Adipocyte (in vitro differentiated cells): ENCODE results near the gene SOX13.
A peak's percentile ranks its signal among the peaks of the same experiment; 100 is the strongest.

Source experiments
- DNase-seq: peaks from one replicate; pipeline ENCODE4 v3.0.0-alpha.2; 2015; ENCODE audit warnings: low read depth
- H3K27me3 ChIP-seq: replicated peaks from 2 replicates; pipeline ENCODE4 v1.7.0; 2013; ENCODE audit warnings: mild to moderate bottlenecking, low read length, moderate library complexity; ENCODE audit not compliant: control insufficient read depth, insufficient read depth
- H3K36me3 ChIP-seq: 2 replicates; pipeline ENCODE4 v1.7.0; 2013; ENCODE audit warnings: low read length, mild to moderate bottlenecking, moderate library complexity; ENCODE audit not compliant: control insufficient read depth, insufficient read depth, severe bottlenecking
- H3K4me1 ChIP-seq: 2 replicates; pipeline ENCODE4 v1.7.0; 2013; ENCODE audit warnings: mild to moderate bottlenecking, low read length, moderate library complexity; ENCODE audit not compliant: control insufficient read depth, insufficient read depth
- H3K4me3 ChIP-seq: 2 replicates; pipeline ENCODE4 v1.7.0; 2013; ENCODE audit warnings: mild to moderate bottlenecking, low read length, moderate library complexity
- H3K9ac ChIP-seq: 2 replicates; pipeline ENCODE4 v1.7.0; 2013; ENCODE audit warnings: mild to moderate bottlenecking, low read length, moderate library complexity
- H3K9me3 ChIP-seq: 2 replicates; pipeline ENCODE4 v1.7.0; 2013; ENCODE audit warnings: mild to moderate bottlenecking, low read length, moderate library complexity; ENCODE audit not compliant: control insufficient read depth

SOX13 gene

DNA sequence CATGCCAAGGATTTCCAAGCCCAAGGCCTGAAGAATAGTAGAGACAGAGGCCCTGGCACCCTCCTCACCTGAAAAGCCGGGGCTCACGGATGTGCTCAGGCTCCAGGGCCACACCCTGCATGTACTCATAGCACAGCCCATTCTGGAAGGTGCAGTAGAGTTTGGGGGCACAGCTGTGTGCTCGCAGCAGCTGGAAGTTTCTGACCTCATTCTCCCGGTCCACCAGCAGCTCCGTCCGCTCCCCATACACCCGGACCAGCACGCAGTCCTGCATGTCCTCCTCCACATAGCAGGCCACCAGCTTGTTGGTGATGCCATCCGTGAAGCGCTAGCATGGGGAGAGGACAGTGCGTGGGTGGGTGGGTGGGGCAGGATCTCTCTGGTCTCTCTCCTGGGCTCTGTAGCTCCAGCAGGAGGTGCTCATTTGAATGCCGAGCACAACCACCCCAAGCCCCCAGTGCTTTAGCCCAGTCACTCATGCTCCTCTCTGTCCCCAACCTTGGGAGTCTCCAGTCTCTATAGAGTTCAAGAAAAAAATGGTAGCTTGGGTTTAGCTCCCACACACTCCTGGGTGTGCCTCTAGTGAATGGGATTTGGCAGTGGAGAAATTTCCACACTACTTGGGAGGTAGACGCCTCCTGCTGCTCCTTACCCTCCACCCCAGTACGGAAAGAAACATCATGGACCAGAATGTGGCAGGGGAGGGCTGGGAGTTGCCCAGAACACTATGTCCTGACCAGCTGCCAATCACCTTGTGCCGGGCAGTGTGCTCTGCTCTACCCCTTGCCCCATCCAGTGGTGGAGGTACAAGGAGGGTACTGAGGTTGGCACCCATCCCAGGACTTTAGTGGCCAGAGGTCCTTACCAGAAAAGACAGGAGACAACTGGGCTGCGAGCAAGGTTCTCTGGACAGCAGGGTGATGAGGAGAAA, 77.0 kb downstream of the SOX13 start:
- Histone ChIP-seq H3K9me3 (no peaks in the 10 kb centered on the region), H3K27me3 (peaks cover 15% of the 10 kb centered on the region), H3K9ac (no peak overlapping the region), H3K36me3 (no peaks in the 10 kb centered on the region), H3K4me3 (no peak overlapping the region), H3K4me1 (peaks cover 6% of the 10 kb centered on the region)
- DNase-seq: peak; percentile 15

DNA sequence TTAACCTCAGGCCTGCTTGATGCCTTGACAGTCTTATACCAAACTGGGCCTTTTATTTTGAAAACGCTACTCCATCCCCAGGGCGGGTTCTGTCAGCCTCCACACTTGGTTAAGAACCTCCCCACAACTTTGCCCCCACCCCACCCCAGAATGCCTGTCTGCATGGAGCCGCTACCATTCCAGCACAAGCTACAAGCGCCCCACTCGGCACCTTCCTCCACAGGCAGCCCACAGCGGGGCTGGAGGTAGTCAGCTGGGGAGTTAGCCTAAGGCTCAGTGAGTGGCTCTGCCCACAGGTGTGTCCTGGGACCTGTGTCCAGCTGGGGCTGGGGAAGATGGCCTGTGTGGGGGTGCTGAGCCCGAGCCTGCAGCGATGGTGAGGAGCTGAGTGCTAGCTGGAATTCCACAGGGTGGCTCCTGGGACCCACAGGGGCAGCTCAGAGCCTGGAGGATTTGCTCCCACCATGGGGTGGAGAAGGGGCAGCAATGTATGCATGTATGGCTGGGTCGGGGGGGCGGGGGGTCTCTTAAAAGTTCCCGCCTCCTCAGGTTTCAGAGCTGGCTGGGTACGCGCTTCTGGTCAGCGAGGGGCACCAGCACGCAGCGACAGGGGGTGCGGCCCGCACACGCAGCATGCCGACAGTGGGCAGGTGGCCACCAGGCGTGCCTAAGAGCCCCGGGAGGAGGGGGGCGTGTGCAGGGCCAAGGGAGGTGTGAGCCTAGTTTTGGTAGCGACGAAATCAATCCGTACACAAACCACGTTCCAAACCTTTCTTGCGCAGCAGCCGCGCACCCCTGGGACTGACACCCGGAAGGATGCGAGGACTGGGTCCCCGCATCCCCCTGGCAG, 78.0 kb downstream of the SOX13 start:
- Histone ChIP-seq H3K4me1 (peaks cover 6% of the 10 kb centered on the region), H3K27me3 (peaks cover 25% of the 10 kb centered on the region), H3K9me3 (no peaks in the 10 kb centered on the region), H3K4me3 (peak overlapping the region; percentile 78), H3K36me3 (no peaks in the 10 kb centered on the region), H3K9ac (peak overlapping the region; percentile 59)
- DNase-seq: peak; percentile 4

DNA sequence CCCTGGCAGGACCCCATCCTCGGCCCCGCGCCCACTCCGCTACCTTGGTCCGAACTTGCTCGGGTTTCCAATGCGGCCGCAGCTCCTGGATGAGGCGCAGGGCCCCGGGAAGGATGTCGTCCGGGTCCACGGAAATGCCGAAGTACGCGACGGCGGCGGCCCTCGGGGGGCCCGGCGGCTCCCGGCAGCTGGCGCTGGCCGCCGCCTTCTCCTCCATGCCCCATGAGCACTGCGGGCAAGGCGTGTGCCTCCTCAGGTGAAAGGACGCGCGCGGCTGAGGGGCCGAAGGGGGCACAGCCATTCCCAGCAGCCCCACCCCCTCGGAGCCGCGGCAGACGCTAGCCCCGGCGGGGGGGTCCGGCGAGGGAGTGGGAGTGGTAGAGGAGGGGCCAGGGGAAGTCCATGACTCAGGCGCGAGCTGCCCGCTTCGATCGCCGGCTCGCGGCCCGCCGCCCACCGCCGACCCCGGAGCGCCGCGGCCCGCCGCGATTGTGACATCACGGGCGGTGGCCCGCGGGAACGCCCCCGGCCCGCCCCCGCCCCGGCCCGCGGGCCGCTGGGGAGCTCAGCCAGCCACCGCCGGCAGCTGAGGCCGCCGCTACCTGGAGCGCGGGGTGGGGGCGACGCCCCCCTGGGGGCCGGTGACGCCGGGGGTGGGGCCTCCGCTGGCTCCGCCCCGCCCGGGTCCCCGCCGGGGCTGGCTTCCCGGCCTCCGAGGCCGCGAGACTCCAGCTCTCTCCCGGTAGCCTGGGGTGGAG, 78.8 kb downstream of the SOX13 start, which contains the start of gene ETNK2:
TSS of gene ETNK2 (minus strand) at position 493 of the 758 bp plus-strand sequence. CDS start at position 301, 192 bp downstream.
- H3K9me3 ChIP-seq: no peaks in the 10 kb centered on the region
- H3K9ac ChIP-seq: peak within 1 kb of the TSS; percentile 59
- peak within 1 kb of the TSS; percentile 78 for H3K4me3 ChIP-seq
- DNase-seq: peak; percentile 84
- H3K36me3 ChIP-seq: no peaks in the 10 kb centered on the region
- peaks cover 29% of the 10 kb centered on the region for H3K27me3 ChIP-seq
- peaks cover 6% of the 10 kb centered on the region for H3K4me1 ChIP-seq

DNA sequence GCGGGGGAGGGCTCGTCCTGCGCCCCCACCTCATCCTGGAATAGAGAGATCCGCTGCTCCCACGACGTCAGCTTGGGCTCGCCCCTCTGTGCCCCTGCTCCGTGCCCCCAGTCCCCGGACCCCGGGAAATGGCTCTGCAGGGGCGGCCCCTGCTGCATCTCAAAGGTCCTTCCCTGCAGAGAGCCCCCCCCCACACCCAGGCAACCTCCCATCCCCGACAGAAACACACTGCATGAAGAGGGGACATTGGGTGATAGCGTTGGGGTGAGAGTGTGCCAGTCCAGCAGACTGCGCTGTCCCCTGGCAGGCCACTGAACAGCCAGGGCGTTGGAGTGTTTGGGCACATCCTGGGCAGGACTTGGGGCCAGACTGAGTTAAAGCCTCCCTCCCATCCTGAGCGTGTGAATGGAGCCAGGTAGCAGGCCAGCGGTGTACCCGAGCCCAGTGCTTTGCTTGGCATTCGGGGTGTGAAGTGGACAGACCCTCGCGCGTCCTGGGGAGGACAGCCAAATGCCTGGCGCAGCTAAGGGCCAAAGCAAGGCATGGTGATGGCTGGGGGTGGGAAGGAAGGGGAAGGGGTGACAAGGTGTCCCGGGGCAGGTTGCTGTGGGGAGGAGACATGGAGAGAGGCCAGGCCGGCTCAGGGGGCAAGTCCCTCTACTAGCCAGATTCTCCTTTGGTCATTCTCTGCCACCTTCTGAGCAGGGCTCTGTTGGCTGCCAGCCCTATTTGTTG, 79.6 kb downstream of the SOX13 start:
- DNase-seq: peak; percentile 18
- Histone ChIP-seq H3K9me3 (no peaks in the 10 kb centered on the region), H3K4me1 (peaks cover 6% of the 10 kb centered on the region), H3K27me3 (peaks cover 35% of the 10 kb centered on the region), H3K36me3 (no peaks in the 10 kb centered on the region), H3K9ac (no peak overlapping the region), H3K4me3 (peak overlapping the region; percentile 78)

DNA sequence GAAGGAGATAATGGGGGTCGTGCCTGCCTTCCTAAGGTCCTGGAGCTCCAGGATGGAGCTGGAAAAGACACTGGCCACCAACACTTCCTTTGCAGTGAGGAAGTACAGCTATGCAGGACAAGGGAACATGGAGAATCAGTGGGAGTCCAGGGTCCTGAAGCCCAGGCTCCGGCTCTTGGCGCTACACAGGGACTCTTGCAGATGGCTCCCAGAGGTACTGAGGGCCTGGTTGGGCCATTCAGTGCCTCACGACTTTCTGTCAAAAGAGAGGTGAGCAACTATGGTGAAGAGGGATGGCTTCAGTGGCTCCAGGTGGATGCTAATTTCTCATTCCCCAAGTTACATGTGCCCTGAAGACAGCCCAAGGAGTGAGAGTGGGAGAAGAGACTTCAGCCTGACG, 80.8 kb downstream of the SOX13 start:
- peaks cover 6% of the 10 kb centered on the region for H3K4me1 ChIP-seq
- peaks cover 39% of the 10 kb centered on the region for H3K27me3 ChIP-seq
- H3K4me3 ChIP-seq: no peak overlapping the region
- no peaks in the 10 kb centered on the region for H3K36me3 ChIP-seq
- DNase-seq: no peak
- H3K9me3 ChIP-seq: no peaks in the 10 kb centered on the region
- no peak overlapping the region for H3K9ac ChIP-seq

DNA sequence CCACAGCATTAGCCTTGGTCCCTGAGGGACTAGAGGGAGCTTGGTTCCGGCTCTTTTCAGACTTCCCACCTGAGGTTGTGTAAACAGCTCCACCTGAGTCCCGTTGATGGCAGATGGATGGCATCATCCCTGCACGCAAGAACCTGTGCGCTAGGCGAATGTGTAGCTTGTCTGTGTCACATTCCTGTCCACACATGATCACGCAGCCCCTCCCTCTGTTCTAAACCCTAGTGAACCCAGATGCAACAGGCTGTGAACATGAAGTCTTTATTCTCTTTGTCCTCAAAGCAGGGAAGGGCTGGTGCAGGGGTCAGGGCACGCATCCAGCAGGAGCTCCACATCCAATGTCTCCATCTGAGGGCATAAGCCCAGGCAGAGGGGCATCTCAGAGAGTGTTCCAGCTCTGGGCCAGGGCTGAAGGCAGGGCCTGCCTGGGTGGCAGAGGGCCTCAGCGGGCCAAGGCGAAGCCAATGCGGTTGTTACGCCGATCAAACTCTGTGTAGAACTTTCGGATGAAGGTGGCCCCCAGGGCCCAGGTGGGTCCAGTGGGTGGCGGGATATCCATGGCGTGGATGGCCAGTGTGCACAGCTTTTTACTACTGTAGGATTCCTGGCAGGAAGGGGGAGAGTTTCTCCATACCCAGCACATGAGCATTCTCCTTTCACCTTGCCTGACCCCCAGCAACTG, 81.8 kb downstream of the SOX13 start:
- Histone ChIP-seq H3K4me3 (no peak overlapping the region), H3K36me3 (no peaks in the 10 kb centered on the region), H3K4me1 (peaks cover 6% of the 10 kb centered on the region), H3K9me3 (no peaks in the 10 kb centered on the region), H3K9ac (no peak overlapping the region), H3K27me3 (peaks cover 49% of the 10 kb centered on the region)
- no peak for DNase-seq

DNA sequence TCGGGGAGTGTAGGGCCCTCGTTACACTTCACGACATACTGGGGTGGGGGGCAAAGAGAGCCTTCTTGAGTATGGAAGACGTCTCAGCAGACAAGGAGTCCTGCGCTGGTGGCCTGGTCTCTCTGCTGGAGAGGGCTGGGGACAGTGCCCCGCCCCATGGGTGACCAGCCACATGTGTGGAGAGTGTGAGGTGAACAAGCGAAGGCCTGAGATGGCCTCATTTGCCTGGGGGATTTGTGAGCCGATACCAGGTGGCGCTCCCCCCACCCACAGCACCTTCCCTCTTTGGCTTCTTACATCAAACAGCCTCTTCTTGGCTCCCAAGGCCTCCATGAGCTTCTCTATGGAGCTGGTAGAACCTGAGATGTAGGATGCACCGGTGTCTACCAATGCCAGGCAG, 83.0 kb downstream of the SOX13 start:
- no peak overlapping the region for H3K4me3 ChIP-seq
- H3K9me3 ChIP-seq: no peaks in the 10 kb centered on the region
- no peak for DNase-seq
- H3K9ac ChIP-seq: no peak overlapping the region
- no peaks in the 10 kb centered on the region for H3K4me1 ChIP-seq
- peaks cover 61% of the 10 kb centered on the region for H3K27me3 ChIP-seq
- H3K36me3 ChIP-seq: no peaks in the 10 kb centered on the region

DNA sequence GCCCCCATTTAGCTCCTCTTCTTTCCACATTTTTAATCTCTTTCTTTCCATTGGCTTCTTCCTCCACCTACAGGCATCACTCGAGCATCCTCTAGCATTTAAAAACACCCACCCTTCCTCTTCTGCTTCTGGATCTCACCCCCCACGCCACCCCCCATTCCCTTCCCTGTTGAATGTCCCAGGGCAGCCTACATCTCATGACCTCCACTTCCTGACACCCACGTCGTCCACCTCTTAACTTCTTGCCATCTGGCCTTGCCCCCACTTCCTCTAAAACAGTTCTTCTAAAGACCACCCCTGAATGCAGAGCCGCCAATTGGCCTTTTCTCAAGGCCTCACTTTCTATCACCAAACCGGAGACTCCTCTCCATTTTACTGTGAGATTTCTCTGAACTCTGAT, 85.0 kb downstream of the SOX13 start:
- H3K27me3 ChIP-seq: peaks cover 74% of the 10 kb centered on the region
- H3K9ac ChIP-seq: no peak overlapping the region
- no peak overlapping the region for H3K4me3 ChIP-seq
- no peaks in the 10 kb centered on the region for H3K9me3 ChIP-seq
- H3K4me1 ChIP-seq: no peaks in the 10 kb centered on the region
- H3K36me3 ChIP-seq: no peaks in the 10 kb centered on the region
- no peak for DNase-seq

DNA sequence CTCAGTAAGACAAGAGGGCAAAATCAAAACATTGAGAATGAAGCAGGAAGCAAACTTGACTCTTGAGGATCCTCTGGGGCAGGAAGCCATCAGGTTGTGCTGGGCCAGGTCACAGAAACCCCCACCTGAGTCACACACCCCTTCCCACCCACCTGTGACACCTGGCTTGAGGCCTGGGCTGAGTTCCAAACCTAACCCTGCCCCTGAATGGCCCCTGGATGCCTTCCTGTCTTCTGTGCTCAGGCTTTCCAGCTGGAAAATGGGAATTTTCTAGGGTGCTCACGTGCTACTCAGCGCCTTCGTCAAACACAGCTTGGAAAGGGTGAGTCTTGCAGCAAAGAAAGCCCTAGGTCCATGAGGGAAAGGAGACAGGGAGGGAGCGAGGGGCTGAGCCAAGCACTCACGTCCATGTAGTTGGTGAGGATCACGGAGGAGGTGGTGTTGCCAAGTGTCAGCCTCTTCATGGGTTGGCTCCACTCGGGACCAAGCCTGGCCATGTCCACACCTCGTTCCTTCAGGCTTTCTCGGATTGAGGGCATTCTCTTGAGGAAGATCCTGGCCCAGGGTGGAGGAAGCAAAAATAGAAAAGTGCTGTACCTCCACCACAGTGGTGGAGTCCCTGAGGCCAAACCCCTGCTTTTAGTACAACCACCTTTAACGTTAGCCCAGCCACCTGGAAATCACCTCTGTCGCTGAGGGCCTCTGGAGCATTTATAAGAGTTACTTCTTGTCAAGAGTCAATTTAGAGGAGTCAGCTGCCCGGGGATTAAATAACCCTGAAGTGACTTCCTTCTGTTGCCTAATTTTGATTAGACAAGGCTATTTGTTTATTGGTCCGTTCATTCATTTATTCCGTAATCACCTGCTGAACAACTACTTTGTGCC, 88.9 kb downstream of the SOX13 start:
- DNase-seq: no peak
- peaks cover 74% of the 10 kb centered on the region for H3K27me3 ChIP-seq
- H3K4me1 ChIP-seq: no peaks in the 10 kb centered on the region
- no peaks in the 10 kb centered on the region for H3K36me3 ChIP-seq
- no peaks in the 10 kb centered on the region for H3K9me3 ChIP-seq
- no peak overlapping the region for H3K9ac ChIP-seq
- no peak overlapping the region for H3K4me3 ChIP-seq
